ENCODE results near the gene IDH3B.
"Not testable (repeated sequence)": the region's sequence is repeated elsewhere in the genome, so short reads cannot be mapped to it uniquely, and the experiment has no call there.

The IDH3B gene

DNA sequence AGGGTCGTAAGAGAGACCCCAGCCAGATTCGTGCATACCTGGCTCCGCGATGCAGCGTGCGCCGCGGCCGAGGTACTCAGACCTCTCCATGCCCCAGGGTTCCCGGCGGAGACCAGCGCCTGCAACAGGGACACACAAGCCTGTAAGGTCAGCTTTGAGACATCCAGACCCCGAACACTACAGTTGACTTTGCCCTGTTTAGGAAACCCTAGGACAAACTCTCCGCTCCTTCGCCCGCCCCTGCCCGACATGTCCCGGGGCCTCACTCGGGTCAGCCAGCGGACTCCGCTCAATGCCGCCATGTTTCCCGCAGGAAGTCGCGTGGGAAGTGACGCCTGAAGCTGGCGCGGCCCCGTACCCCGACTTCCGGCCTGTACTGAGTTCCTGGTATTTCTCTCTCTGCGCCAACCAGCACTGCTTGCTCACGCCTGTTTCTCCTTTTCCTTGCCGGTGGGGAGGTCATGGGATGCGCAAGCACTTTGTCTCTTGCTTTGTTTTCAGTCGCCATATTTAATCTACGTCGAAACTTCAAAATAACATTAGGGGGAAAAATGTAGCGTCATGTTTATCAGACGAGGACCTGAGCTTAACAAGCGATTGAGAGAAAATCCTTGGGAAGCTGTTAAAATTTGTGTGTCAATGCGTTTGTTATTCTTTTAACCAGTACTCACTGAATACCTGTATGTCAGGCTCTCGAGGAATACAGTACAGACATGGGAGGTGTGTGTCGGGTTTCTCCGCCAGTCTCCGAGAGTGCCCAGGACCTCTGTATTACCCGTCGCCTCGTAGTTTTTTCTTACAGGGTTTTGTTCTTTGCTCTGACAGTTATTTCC, at the start of gene IDH3B:
Gene IDH3B (minus strand): TSS at position 330 of the 833 bp plus-strand sequence. CDS start 28 bp downstream, at position 302.
- in situ Hi-C loops (cut with MboI; ENCODE audit: low sequenced_read_pairs) = no loop called here

DNA sequence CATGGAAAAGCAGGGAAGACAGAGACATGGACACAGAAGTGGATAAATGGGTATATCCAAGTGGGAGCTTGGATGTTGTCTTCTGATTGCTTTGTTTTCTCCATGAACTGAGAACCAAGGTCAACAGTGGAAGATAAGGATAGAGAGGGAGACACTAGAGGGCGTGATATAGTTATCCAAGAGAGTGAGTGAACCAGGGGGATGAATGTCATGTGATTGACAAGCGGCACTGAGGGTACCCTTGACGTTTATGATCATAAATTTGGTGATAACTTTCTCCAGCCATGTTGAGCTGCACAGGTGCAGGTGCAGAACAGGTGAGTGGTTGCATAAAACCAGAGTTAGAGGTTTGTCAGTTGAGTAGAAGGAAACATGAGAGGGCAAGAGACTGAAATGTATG, 49.3 kb upstream of the IDH3B start:
- in situ Hi-C loops (cut with MboI; ENCODE audit: low sequenced_read_pairs) = no loop called here

DNA sequence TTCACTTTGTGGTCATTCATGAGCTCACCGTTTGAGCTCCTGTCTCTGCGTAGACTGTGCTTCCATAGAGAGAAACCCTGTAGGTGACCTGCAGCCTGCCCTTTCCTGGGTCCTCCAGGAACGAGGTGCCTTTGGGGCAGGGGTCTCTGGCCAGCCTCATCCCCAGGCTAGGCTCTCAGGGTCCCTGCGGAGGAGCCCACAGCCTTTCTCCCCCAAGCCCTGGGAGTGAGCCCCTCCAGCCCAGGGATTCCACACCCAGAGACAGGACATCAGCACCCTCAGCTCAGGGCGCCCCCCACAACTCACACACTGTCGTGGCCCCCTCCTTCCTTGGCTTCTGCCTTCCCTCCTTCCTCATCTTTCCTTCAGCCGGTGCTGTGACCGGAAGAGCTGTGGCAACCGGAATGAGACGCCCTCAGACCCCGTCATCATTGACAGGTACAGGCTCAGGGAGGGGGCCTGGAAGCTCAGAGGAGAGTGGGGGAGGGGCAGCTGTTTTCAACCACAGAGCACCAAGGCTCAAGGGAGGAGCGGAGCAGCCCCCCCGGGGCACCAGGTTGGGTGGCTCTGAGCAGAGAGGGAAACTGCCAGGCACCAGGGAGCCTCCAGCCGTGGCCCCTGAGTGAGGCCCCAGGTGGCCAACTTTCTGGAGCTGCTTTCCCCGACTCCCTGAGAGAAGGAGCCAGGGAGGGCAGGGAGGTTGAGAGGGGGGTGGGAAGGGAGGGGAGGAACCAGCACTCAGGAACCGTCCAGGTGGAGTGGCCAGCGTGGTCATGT, 45.4 kb upstream of the IDH3B start:
- in situ Hi-C loops (cut with MboI; ENCODE audit: low sequenced_read_pairs) = no loop called here

GRCh38 chr20:2708665-2709064, 44.6 kb upstream of the IDH3B start:
- in situ Hi-C loops (cut with MboI; ENCODE audit: low sequenced_read_pairs) = no loop called here

DNA sequence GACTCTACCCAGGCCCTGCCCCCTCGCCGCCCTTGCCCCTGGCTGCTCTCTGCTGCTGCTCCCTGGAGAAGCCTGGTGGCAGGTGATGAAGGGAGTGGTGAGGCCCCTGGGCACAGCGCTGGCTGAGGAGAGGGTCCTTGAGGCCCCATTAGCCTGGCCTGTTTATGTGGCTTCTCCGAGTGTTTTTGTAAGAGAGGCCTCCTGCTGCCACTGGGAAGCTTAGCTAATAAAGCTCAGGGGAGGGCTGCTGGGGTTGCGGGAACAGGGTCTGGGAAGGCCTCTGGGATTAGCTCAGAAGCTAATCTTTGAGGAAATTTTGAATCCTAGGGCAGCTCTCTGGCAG, 44.0 kb upstream of the IDH3B start:
- in situ Hi-C loops (cut with MboI; ENCODE audit: low sequenced_read_pairs) = no loop called here

DNA sequence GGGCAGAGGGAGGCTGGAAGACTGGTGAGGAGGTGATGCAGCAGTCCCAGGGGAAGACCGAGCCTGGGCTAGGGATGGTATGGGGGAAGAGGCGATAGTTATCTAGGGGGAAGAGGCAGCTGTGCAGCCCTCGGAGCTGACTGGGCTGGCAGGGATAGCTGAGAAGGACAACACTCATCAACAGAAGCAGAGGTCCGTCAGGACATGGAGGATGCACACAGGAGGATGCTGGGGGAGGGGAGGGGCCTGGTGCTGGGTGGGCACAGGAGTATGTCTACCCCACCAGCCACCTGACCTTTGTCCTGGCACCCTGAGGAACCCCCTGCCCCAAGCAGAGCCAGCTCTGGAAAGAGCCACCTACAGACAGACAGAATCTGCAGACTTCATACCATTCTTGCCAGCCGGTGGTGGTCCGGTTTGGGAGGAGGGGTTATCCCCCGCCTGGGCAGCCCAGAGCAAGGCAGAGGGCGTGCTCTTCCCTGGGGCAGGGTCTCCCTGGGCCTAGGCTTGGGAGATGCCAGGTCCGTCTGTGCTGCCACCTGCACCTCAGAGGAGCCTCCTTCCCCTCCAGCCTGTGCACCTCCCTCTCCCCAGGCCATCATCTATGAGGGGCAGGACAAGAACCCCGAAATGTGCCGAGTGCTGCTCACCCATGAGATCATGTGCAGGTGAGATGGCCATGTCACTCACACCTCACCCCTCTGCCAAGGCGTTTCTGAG, 43.5 kb upstream of the IDH3B start:
- in situ Hi-C loops (cut with MboI; ENCODE audit: low sequenced_read_pairs) = no loop called here

GRCh38 chr20:2706688-2707352, 42.8 kb upstream of the IDH3B start:
- in situ Hi-C loops (cut with MboI; ENCODE audit: low sequenced_read_pairs) = no loop called here

GRCh38 chr20:2705931-2706645, 42.1 kb upstream of the IDH3B start:
- in situ Hi-C loops (cut with MboI; ENCODE audit: low sequenced_read_pairs) = no loop called here

GRCh38 chr20:2703716-2704475, 39.9 kb upstream of the IDH3B start:
- in situ Hi-C loops (cut with MboI; ENCODE audit: low sequenced_read_pairs) = no loop called here

GRCh38 chr20:2701671-2702081, 37.7 kb upstream of the IDH3B start:
- in situ Hi-C loops (cut with MboI; ENCODE audit: low sequenced_read_pairs) = no loop called here

GRCh38 chr20:2700913-2701620, 37.1 kb upstream of the IDH3B start:
- in situ Hi-C loops (cut with MboI; ENCODE audit: low sequenced_read_pairs) = no loop called here

- in situ Hi-C loops (cut with MboI; ENCODE audit: low sequenced_read_pairs) = no loop called here
Observed at GRCh38 chr20:2699775-2700413, 35.9 kb upstream of the IDH3B start.

DNA sequence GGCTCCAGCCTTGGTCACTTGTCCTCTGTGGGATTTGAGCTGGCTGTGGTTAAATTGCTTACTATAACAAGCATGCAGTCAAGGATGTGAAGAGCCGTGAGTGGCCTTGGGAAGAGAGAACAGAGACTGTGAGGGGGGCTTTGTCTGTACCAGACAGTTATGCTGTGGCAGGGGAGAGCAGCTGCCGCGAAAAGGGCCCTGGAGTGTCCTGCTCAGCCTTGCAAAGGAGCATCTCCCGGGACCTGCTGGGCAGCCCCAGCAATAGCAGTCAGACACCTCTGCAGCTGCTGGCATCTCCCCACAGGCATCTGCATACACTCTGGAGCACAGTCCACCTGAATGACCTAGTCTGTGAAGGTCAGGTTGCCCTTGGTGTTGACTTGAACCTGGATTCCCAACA, 34.9 kb upstream of the IDH3B start:
- in situ Hi-C loops (cut with MboI; ENCODE audit: low sequenced_read_pairs) = no loop called here

- in situ Hi-C loops (cut with MboI; ENCODE audit: low sequenced_read_pairs) = no loop called here
Observed at GRCh38 chr20:2698186-2698817, 34.3 kb upstream of the IDH3B start.

DNA sequence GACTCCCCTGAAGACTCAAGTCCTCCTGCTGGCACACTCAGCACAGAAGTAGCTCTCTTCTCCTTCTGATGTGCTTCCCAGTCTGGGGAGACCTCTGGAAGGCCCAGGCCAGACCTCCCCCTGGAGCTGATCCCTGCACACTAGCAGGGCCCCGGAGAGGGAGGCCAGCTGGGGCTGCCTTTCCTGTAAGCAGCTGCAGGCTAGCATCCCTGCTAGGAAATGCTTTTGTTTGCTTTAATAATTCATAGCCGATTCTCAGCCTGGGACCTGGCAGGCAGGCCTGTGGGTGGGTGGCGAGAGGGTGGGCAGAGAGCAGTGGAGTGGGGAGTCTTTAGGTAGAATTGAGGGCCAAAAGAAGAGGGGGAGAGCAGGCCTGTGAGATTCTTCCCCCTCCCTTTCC, 33.8 kb upstream of the IDH3B start:
- in situ Hi-C loops (cut with MboI; ENCODE audit: low sequenced_read_pairs) = no loop called here

DNA sequence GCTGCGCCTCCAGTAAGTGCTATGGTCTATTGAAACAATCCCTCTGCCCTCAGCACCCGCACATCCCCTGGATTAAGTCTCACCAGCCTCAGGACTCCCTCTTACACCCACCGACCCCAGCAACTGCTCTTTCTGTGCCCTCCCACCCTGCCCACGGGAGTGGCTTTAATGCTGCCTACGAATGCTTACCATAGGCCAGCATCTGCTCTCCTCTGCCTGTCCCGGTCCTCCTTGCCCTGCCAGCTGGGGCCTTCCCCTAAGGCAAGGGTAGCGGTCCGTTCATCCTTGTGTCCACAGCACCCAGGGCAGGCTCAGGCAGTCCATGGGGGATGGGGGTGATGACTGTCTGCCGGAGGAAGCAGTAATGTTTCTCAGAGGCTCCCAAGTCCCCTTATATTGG, 32.6 kb upstream of the IDH3B start:
- in situ Hi-C loops (cut with MboI; ENCODE audit: low sequenced_read_pairs) = no loop called here

GRCh38 chr20:2695984-2696525, 32.0 kb upstream of the IDH3B start:
- in situ Hi-C loops (cut with MboI; ENCODE audit: low sequenced_read_pairs) = not testable (repeated sequence)

All from HL-60/S4 (cell line).